NCI-H1417 treated with DMSO at 0.1 percent for 48 hours (cell line): ENCODE results near the gene THSD4.

ENCODE experiments used
- DNase-seq: peaks from one replicate; lab custom pipeline; 2025; lab: John Stamatoyannopoulos, UW

The THSD4 gene

GRCh38 chr15:71809346-71809745 lies 694.1 kb downstream of the THSD4 start:
- no peak for DNase-seq

GRCh38 chr15:71810256-71811035 lies 695.2 kb downstream of the THSD4 start, which contains the start of gene NR2E3:
TSS of gene NR2E3 (plus strand) at chr15:71810554. CDS start at chr15:71810744, 190 bp downstream.
- no peak for DNase-seq

- DNase-seq: no peak
Observed at GRCh38 chr15:71811036-71811736, 695.9 kb downstream of the THSD4 start.

- DNase-seq: no peak
Observed at GRCh38 chr15:71811752-71812735, 696.8 kb downstream of the THSD4 start.

GRCh38 chr15:71812966-71813722 lies 697.9 kb downstream of the THSD4 start:
- DNase-seq: no peak

GRCh38 chr15:71813723-71814470 lies 698.6 kb downstream of the THSD4 start:
- DNase-seq: no peak

GRCh38 chr15:71815301-71815700 lies 700.0 kb downstream of the THSD4 start:
- no peak for DNase-seq

- no peak for DNase-seq
Observed at GRCh38 chr15:71817351-71817750, 702.1 kb downstream of the THSD4 start.

- no peak for DNase-seq
Observed at GRCh38 chr15:71820127-71820526, 704.9 kb downstream of the THSD4 start.

- no peak for DNase-seq
Observed at GRCh38 chr15:71821547-71822129, 706.4 kb downstream of the THSD4 start.

GRCh38 chr15:71822890-71823630 lies 707.8 kb downstream of the THSD4 start:
- DNase-seq: no peak

GRCh38 chr15:71823801-71824200 lies 708.5 kb downstream of the THSD4 start:
- no peak for DNase-seq

GRCh38 chr15:71825021-71825730 lies 709.9 kb downstream of the THSD4 start:
- DNase-seq: no peak

- DNase-seq: no peak
Observed at GRCh38 chr15:71826196-71826595, 710.9 kb downstream of the THSD4 start.

- DNase-seq: no peak
Observed at GRCh38 chr15:71830981-71831380, 715.7 kb downstream of the THSD4 start.
